IMR-90 (cell line): ENCODE data around the gene ANKRD44.

ENCODE experiments used
- CTCF ChIP-seq: conservative IDR thresholded peaks from 2 replicates; pipeline ENCODE4 v1.5.1; 2012; ENCODE audit warnings: mild to moderate bottlenecking, low read depth, low read length, improper control_type of control experiment
- MAZ ChIP-seq: IDR thresholded peaks from 2 replicates; pipeline ENCODE4 v1.6.1; 2012; ENCODE audit warnings: low read depth, mild to moderate bottlenecking, low read length, improper control_type of control experiment, moderate library complexity, borderline replicate concordance
- MXI1 ChIP-seq: IDR thresholded peaks from 2 replicates; pipeline ENCODE4 v1.6.1; 2012; ENCODE audit warnings: low read depth, mild to moderate bottlenecking, low read length, moderate library complexity, borderline replicate concordance
- POLR2A ChIP-seq: IDR thresholded peaks from 2 replicates; pipeline ENCODE4 v1.6.1; 2012; ENCODE audit warnings: mild to moderate bottlenecking, low read depth, low read length
- USF2 ChIP-seq: fragments of 150-350 bp; IDR thresholded peaks from 2 replicates; pipeline ENCODE4 v1.6.1; 2017; ENCODE audit warnings: mild to moderate bottlenecking, antibody characterized with exemption, low read length, low read depth

GRCh38 chr2:197145471-197146056, 165.0 kb downstream of the ANKRD44 start:
- no peak for TF ChIP-seq POLR2A
- TF ChIP-seq USF2, result no peak
- no peak for TF ChIP-seq MXI1
- no peak for TF ChIP-seq MAZ
- TF ChIP-seq CTCF, result no peak
